HG02798 (cell line): ENCODE data around the gene UBE2O.

Experiments used
- ATAC-seq: cut with Tn5 transposase; IDR thresholded peaks from one replicate; pipeline ENCODE4 v1.9.1; 2021; ENCODE audit warnings: mild to moderate bottlenecking; ENCODE audit not compliant: unreplicated experiment, poor library complexity

Gene UBE2O

GRCh38 chr17:76487451-76488192, 34.7 kb upstream of the UBE2O start:
- no peak for ATAC-seq

- ATAC-seq, result no peak
Measured at GRCh38 chr17:76485569-76485968, 32.6 kb upstream of the UBE2O start.

- no peak for ATAC-seq
Measured at GRCh38 chr17:76484228-76484725, 31.3 kb upstream of the UBE2O start.

- ATAC-seq, result peak; percentile 64
Measured at GRCh38 chr17:76481071-76481655, 28.2 kb upstream of the UBE2O start.

GRCh38 chr17:76480632-76481031, 27.7 kb upstream of the UBE2O start:
- peak; percentile 2 for ATAC-seq

GRCh38 chr17:76479515-76480060, 26.6 kb upstream of the UBE2O start:
- no peak for ATAC-seq

- no peak for ATAC-seq
Measured at GRCh38 chr17:76478730-76479514, 26.0 kb upstream of the UBE2O start.

- no peak for ATAC-seq
Measured at GRCh38 chr17:76478097-76478496, 25.1 kb upstream of the UBE2O start.

GRCh38 chr17:76477576-76477975, 24.6 kb upstream of the UBE2O start:
- ATAC-seq, result no peak

- no peak for ATAC-seq
Measured at GRCh38 chr17:76476736-76477135, 23.8 kb upstream of the UBE2O start.

GRCh38 chr17:76475302-76475701, 22.4 kb upstream of the UBE2O start:
- no peak for ATAC-seq

- ATAC-seq, result no peak
Measured at GRCh38 chr17:76474894-76475293, 21.9 kb upstream of the UBE2O start.

GRCh38 chr17:76474238-76474637, 21.3 kb upstream of the UBE2O start:
- ATAC-seq, result no peak

- no peak for ATAC-seq
Measured at GRCh38 chr17:76473541-76473985, 20.6 kb upstream of the UBE2O start.

GRCh38 chr17:76472726-76473125, 19.8 kb upstream of the UBE2O start:
- ATAC-seq, result no peak

- ATAC-seq, result no peak
Measured at GRCh38 chr17:76472258-76472645, 19.3 kb upstream of the UBE2O start.

GRCh38 chr17:76471498-76472257, 18.7 kb upstream of the UBE2O start:
- no peak for ATAC-seq

- no peak for ATAC-seq
Measured at GRCh38 chr17:76469991-76470739, 17.2 kb upstream of the UBE2O start.
